SKM-1 treated with dmso at 0.1 percent for 144 hours (cell line): ENCODE results near the gene ARFRP1.

Experiments used
- DNase-seq: peaks from one replicate; lab custom pipeline; 2025; ENCODE audit not compliant: unreplicated experiment; lab: John Stamatoyannopoulos, UW

Gene ARFRP1, protein sequence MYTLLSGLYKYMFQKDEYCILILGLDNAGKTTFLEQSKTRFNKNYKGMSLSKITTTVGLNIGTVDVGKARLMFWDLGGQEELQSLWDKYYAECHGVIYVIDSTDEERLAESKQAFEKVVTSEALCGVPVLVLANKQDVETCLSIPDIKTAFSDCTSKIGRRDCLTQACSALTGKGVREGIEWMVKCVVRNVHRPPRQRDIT

DNA sequence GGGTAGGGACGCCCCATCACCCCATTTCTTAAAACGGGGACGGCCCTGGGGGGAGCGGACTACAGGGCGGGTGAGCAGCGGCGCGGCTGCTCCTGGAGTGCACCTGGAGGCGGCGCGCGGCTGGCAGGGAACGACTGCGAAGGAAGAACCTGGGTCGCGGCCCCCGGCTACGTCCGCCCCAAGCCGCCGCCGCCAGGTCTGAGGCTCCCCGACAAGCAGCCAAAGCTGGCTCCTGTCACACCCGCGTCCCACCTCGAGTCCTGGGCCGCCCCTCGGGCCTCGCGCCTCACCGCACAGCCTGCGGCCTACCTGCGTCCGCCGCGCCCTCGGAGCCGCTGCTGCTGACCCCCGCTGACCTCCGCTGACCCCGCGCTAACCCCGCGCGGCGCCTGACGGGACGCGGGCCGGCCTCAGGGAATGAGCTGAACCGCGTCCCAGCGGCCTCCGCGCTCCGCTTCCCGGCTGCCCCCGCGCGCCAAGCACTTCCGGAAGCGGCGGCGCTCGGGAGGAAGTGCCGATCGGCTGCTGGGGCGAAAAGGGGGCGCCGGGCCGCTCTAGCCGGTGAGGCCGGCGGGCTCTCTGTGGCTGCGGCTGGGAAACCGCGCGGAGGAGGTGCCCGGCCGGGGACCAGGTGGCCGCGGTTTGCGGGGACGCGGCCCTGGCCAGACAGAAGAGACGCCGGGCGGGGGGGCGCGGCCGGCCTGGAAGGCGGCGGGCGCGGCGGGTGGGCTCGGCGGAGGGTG is at the start of gene ARFRP1, which contains the start of gene ZGPAT:
Gene ARFRP1, minus strand, starts transcription at position 419 of the 743 bp plus-strand sequence. CDS start 885 bp downstream, outside the sequence.
Gene ZGPAT, plus strand, starts transcription at position 482 of the 743 bp plus-strand sequence. CDS start 542 bp downstream, outside the sequence.
- peak; percentile 84 for DNase-seq

DNA sequence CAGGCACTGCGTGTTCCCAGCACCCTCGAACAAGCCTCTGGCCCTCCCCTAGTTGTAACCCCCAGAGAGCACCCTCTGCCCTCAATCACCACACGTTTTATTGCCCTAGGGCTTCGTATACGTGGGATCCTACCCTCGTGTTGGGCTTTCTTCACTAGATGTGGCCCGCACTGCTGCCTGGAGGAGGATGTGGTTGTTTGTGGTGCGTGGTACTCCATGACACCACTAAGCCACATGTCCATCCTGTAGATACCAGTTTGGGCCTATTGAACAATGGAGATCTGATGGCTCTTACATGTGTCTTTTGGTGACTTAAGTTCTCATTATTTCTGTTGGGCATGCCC is 48.8 kb upstream of the ARFRP1 start:
- DNase-seq = no peak

DNA sequence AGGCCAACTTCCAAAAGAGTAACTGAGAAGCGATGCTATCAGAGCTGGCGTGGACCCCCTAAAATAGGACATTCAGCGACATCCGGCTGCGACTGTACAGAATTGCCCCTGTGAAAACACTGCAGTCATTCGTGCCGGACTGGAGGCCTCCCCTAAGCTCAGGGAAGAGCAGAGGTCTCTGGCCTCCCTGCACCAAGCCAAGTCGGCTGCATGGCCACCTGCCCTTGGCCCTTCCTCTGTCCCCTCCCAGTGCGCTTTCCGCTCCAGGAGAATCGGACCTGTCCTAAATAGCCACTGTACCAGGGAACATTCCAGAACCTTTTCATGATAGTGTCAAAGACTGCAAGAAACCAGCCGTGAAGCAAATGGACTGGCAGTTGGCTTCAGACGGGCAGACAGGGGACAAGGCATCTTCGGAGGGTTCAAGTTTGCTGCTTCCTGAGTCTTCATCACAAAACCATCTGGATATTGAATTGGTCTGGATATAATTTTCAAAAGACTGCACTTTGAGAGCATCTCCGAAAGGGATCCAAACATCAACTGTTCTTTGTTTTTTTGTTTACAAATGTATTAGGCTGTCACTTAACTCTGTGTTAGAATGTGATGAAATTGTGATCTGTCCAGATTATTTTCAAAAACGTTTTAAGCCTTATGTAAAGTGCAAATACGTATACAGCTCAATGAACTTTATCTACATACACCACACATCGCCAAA is 48.3 kb upstream of the ARFRP1 start:
- no peak for DNase-seq

DNA sequence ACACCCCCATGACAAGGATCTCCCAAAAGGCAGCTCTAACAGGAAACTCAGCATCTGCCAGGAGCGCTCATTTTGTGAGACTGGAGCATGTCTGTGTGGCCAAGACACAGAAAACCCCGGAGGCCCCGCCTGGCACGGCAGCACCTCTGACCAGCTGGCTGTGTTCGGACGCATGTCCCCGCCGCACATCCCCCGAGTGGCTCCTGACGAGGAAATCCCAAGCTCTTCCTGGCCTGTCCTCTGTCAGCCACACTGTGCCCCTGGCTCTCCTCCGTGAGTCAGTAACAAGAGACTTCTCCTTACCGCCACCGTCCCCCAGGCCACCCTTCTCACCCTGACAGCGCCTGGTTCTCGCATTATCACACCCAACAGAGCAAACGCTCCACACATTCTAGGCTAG is 46.2 kb upstream of the ARFRP1 start:
- DNase-seq = no peak

DNA sequence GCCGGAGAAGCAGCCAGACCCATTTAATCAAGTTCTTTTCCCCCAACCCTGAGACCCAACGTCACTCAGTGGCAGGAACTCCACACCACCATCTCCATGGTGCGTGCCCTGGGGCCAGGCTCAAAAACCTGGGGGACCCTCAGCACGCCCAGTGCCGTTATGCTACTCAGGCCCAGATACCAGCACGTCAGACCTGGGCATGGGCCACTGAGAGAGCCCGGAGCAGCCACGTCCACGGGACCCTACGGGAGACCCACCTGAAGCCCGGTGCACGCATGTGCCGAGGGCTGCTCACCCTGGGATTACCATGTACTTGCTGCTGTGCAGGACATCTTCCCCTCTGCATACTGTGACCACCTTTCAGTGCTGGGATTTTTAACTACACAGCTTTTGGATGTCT is 45.6 kb upstream of the ARFRP1 start:
- DNase-seq = no peak

DNA sequence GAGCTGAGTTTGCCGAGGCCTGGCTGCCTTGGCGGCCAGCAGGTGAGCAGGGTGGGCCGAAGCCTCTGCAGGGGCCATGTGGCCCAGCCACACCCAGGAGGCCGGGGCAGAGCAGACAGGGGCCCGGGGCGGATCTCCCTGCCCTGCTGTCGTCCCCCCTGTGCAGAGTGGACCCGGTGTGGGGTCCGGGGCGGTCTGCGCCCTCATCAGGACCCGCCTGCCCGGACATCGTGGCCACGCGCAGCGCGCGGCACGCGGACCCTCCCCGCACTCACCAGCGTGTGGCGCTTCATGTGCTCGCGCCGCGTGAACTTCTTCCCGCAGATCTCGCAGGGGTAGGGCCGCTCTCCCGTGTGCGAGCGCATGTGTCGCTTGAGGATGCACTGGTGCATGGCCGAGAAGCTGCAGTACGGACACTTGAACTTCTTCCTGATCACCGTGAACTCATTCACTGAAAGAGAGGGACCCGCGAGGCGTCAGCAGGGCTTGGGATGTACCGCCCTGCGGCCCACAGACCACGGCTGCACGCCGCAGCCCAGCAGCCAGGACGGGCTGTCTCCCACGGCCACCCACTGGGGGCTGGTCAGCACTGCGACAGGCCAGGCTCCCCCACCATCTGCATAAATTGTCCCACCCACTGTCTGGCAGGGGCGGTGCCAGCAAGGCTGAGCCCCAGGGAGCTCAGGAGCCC is 44.8 kb upstream of the ARFRP1 start:
- no peak for DNase-seq

DNA sequence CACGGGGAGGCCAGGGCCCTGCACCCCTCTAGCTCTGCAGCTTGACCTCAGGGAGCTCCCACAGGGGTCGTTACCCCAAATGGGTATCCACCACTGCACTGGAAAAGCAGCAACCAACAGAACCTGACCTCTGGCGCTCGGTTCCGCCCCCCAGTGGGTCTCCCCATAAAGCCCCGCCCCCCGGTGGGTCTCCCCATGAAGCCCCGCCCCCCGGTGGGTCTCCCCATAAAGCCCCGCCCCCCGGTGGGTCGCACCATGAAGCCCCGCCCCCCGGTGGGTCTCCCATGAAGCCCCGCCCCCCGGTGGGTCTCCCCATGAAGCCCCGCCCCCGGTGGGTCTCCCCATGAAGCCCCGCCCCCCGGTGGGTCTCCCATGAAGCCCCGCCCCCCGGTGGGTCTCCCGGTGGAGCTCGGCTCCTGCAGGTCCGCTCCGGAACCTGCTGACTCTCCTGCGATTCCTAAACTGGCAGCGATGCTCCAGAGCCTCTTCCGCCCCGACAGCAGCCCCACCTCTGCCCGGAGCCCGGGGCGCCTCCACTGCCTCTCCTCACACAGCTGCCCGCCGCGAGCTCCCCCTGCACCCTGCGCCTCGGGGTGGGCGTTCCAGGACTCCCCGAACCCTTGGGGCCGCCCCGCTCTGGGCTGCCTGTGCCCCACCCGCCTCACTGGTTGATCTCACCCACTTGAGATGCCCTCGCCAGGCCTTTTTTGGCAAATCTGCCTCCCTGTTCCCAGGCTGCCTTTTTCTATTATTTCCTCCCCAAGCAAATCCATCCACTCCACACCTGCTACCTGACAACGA is 43.9 kb upstream of the ARFRP1 start:
- DNase-seq = no peak

DNA sequence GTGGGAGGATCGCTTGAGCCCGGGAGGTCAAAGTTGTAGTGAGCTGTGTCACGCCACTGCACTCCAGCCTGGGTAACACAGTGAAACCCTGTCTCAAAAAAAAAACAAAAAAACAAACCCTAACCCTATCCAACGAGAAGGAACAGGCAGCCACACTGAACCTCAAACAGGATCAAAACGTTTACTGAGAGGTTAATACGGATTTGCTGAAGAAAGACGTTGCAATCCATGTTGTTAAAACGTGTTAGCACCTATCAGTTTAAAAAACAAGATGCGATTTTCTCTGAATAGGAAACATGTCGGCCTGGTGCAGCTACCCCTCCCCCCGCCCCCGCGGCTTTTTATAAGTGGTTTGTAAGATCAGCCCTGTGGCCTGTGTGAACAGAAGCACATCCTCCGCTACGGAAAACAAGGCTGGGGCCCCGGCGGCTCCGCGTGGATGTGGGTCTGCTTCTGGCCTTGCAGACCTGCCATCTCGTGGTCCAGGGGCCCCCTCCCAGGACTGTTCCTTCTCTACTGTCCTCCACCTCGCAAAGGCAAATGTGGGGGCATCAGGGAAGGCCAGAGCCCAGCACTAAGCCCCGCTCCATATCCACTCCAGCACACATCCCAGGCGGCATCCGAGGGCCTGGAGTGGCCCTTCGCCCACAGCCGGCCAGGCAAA is 43.2 kb upstream of the ARFRP1 start:
- no peak for DNase-seq

DNA sequence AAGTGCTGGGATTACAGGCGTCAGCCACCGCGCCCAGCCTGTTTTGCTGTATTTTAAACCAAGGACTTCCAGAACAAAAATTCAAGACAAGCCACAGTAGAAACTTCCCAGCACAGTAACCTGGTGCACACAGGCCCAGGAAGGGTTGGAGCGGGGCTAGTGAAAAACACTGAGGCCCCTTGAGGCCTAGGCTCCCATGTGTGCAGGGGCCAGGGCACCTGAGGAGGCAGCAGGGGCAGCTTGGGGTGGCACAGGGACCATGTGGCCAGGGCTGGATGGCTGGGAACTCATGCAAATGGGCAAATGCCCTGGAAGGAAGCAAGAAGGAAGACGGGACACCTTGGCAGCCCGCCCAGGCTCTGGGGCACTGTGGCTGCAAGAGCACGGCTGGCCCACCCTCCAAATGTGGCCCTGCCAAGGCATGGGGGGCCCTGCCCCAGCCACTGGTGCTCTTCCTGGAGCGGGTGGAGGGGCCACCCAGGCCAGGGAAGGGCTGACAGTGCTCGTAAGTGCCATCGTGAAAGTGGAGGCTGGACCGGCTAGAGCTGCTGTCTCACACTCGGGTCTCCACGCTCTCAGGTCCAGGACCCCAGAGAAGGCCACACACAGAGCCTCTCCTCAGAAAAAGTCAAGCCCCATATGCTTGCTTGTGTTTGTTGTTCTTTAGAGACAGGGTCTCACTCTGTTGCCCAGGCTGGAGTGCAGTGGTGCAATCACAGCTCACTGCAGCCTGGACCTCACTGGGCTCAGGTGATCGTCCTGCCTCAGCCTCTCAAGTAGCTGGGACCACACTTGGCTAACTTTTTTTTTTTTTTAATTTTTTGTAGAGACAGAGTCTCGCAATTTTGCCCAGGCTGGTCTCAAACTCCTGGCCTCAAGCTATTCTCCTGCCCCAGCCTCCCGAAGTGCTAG is 42.1 kb upstream of the ARFRP1 start:
- DNase-seq = no peak

DNA sequence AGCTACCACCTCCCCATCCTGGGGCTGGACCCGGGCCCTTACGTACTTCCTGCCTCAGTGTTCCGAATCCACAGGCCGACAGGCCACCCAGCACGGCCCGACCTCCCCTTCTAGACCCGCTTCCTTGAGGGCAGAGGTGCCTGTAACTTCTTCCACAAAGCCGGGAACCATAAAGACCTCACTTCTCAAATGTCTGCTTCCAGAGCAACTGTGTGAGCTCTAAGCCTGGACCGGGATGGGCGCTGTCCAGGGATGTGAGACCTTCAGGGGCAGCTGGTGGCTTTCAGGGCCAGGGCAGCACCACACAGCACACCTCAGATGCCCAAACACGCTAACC is 41.1 kb upstream of the ARFRP1 start:
- DNase-seq = no peak

DNA sequence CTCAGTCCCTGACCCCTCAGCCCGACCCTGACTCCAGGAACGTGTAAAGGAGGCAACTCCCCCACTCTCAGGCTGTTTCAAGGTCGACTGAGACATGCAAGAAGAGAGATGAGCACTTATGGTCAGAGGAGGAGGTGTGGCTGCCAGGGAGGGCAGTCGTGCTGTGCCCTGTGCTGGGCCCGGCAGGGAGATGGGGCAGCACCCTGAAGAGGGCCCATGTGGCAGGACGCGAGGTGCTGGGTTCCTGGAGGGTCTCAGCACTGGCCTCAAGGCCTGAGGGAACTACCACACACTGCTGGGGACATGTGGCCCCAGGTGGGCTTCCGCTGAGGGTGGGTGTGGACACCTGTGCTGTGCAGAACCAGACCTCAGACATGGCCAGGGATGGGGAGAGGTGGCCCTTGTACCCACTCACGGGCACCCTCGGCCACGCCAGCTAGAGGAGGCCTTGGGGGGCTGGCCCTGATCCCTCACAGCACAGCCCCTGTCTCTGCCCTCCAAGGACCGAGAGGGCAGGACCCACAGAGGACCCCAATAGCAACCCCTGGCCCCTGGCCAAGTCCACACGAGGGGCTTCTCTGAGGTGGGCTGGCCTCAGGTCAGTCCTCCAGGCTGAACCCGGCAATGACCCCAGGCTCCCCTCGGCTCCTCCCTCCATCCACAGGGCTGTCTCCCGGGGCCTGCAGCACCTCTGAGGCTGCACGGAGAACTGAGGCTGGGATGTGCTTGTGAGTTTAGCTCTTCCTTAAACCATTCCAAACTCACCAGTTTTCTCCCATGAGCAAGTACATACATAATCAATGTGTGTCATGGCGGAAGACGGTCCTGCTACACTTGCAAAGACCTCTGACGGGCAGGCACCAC is 40.5 kb upstream of the ARFRP1 start:
- DNase-seq = no peak

DNA sequence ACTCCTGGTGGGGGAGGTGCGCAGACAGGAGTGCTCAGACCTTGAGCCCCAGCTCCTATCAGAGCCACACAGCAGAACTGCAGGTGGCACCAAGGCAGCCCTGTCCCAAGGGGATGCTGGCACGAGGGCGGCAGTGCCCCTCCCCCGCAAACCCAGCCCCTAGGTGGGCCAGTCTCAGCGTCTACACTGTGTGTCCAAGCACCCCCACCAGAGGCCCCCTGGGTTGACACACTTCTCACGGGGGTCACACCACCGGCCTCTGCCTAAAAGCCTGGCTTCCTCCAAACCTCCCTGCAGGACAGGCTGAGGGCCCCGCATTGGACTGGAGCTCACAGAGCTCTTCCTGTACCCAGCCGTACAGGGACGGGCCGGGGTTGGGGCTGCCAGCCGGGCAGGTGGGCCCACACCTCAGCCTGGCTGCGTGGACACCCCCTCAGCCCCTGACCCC is 39.9 kb upstream of the ARFRP1 start:
- no peak for DNase-seq

DNA sequence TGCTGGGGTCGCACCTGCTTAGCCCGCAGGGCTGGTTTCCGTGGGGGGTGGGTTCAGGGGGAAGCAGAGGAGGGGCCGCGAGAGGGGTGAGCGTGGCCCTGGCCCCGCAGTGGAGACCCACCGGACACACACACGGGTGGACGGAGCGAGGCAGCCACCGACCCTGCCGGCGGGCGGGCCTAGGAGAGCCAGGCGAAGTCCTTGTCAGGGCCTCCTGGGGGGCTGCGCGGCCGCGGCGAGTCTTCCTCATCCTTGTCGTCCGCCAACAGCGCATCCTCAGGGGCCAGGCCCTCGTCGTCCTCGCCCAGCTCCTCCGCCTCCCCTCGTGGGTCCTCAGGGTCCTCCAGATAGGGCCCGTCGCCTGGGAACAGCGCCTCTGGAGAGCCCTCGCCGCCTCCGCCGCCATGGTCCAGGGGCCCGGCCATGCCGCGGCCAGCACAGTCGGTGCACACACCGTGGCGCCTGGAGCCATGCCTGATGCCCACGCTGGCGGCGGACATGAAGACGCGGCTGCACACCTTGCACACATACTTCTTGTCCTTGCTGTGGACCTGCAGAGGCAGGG is 39.1 kb upstream of the ARFRP1 start:
- no peak for DNase-seq

DNA sequence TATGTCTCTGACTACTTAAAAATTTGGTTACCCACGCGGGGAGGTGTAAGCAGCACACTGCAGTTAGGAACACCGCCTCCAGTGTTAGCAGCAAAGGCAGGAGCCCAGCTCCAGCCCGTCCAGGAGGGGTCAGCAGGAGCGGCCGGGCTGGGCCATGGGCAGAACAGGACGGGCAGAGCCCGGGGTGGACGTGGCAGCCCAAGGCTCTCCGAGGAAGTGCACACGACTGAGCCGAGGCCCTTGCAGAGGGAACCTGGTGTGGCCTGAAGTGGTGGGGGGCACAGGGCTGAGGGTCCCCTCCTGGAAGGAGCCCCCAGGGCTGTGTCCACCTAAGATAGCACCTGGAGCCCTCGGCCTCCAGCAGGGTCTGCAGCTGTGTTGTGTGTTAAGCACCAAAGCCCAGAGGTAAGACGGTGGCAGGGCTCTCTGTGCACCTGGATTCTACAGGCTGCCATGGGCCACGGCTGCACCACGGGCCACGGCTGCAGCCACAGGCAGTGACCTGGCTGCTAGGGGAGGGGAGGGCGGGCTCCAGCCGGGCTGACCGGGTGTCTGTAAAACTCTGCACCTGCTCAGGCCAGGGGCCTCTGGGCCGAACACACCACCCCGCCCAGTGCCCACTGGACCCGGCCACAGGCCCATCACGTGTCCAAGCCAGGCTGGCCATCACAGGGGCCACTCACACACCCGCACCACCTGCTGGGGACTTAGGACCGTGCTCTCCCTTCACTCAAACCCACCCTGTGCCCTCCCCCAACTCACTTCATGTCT is 38.4 kb upstream of the ARFRP1 start:
- no peak for DNase-seq

DNA sequence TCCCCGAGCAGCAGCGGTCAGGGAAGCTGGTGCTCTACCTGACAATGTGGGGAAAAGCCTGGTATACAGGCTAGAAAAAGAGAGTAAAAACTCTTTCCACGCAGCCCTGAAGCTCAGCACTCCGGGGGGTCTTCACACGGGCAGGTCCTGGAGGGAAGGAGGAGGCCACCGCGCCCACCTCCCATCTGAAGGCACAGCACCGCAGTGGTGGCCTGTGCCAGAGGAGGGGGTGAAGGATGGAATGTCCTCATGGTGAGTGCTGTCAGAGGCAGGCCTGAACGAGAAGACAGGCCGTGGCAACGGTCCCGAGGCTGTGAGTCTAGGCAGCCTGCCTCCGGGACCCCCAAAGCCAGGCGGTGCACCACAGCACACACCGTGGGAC is 37.6 kb upstream of the ARFRP1 start:
- no peak for DNase-seq

DNA sequence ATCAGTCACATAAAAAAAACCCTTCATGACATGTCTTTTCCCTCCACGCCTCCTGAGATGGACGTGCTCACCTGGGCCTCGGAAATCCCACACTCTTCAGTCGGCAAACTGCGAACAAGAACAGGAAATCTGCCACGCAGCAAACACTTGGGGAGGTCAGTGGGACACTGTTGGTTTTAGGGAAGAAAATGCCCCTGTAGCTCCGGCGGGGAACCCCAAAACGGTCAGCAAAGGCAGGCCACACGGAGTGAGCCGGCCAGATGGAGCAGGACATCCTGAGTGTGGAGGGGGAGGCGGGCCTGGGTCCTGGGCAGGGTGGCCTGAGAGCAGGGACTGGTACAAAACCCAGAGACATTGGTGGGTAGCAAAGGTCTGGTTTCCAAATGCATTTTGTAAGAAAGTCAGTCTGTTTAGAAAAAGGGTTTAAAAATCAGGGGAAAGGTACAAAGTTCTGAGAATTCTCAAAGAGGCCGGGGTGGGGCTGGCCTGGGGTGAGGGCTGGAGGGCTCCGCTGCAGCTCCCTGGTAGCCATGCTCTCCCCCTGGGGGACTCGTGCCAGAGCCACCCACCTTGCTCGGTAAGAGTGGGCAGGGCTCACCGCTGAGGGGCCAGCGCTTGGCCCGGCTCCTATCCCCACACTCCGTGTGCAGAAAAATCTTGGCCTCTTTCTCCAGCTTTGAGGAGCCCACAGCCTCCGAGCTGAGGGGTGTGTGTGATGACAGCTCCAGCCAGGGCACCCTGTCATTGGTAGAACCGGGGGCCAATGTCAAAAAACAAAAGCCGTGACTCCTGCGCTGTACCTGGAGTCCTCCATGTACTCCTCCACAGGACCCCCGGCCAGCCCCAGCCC is 37.0 kb upstream of the ARFRP1 start:
- DNase-seq = no peak
